Nephron progenitor cell (in vitro differentiated cells): ENCODE measurements around the gene FER1L5.

Source experiments
- DNase-seq: peaks from one replicate; pipeline ENCODE4 v3.0.0; 2021
- H3K27ac Mint-ChIP-seq: 2 replicates; pipeline ENCODE4 v1.8.0; 2021; ENCODE audit warnings: mild to moderate bottlenecking, moderate library complexity, mixed read lengths
- H3K27me3 Mint-ChIP-seq: 2 replicates; pipeline ENCODE4 v1.8.0; 2021; ENCODE audit warnings: mild to moderate bottlenecking, low read depth, mixed read lengths; ENCODE audit not compliant: poor library complexity
- H3K36me3 Mint-ChIP-seq: 2 replicates; pipeline ENCODE4 v1.8.0; 2021; ENCODE audit warnings: low read depth, mixed read lengths
- H3K4me1 Mint-ChIP-seq: 2 replicates; pipeline ENCODE4 v1.8.0; 2021; ENCODE audit warnings: mixed read lengths
- H3K4me3 Mint-ChIP-seq: 2 replicates; pipeline ENCODE4 v1.8.0; 2021; ENCODE audit warnings: mild to moderate bottlenecking, moderate library complexity, mixed read lengths
- H3K9me3 Mint-ChIP-seq: 2 replicates; pipeline ENCODE4 v1.8.0; 2021; ENCODE audit warnings: mild to moderate bottlenecking, moderate library complexity, mixed read lengths
- TF ChIP-seq, protein P1 (sequence below): fragments of 200-600 bp; sonication (generic); IDR thresholded peaks from 2 replicates; pipeline ENCODE4 v1.5.0; 2021; ENCODE audit warnings: antibody characterized with exemption

Gene FER1L5

GRCh38 chr2:96642564-96643360, at the start of gene FER1L5:
FER1L5 (plus strand) TSS chr2:96642764; CDS start chr2:96642837, 73 bp downstream.
- H3K9me3 Mint-ChIP-seq = no peaks in the 10 kb centered on the region
- peaks cover 15% of the 10 kb centered on the region for H3K4me1 Mint-ChIP-seq
- DNase-seq = peak; percentile 40
- no peaks in the 10 kb centered on the region for H3K36me3 Mint-ChIP-seq
- peak within 1 kb of the TSS; percentile 79 for H3K4me3 Mint-ChIP-seq
- peak within 1 kb of the TSS; percentile 83 for H3K27ac Mint-ChIP-seq
- TF ChIP-seq, protein P1, sequence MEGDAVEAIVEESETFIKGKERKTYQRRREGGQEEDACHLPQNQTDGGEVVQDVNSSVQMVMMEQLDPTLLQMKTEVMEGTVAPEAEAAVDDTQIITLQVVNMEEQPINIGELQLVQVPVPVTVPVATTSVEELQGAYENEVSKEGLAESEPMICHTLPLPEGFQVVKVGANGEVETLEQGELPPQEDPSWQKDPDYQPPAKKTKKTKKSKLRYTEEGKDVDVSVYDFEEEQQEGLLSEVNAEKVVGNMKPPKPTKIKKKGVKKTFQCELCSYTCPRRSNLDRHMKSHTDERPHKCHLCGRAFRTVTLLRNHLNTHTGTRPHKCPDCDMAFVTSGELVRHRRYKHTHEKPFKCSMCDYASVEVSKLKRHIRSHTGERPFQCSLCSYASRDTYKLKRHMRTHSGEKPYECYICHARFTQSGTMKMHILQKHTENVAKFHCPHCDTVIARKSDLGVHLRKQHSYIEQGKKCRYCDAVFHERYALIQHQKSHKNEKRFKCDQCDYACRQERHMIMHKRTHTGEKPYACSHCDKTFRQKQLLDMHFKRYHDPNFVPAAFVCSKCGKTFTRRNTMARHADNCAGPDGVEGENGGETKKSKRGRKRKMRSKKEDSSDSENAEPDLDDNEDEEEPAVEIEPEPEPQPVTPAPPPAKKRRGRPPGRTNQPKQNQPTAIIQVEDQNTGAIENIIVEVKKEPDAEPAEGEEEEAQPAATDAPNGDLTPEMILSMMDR = no peak
- peaks cover 6% of the 10 kb centered on the region for H3K27me3 Mint-ChIP-seq

- Mint-ChIP-seq H3K36me3 (peaks cover 74% of the 10 kb centered on the region), H3K27ac (no peak overlapping the region), H3K4me3 (no peak overlapping the region), H3K9me3 (no peaks in the 10 kb centered on the region), H3K27me3 (no peaks in the 10 kb centered on the region), H3K4me1 (no peaks in the 10 kb centered on the region)
- TF ChIP-seq, protein P1 = no peak
- no peak for DNase-seq
Measured at GRCh38 chr2:96594282-96594681, 48.3 kb upstream of the FER1L5 start.

DNA sequence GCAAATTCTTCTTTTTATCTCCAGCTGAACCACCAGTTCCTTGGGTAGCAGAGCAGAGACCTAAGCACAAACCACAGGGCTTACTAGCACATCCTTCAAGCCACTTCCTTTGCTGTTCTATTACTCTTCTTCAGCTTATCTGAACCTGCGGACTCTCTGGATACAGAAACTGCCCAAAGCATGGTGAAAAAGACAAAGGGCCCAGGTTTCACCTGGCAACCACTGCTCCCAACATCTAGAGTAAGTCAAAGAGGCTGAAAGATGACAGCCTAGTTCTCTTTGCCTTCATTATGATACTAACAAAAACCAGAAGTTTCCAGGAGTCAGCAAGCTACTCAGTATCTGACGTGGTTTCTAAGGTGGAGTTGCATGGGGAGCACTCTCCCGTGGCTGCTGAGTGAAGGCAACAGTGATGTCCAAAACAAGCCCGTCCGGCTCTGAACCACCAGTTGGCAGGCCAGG, 47.8 kb upstream of the FER1L5 start:
- no peak overlapping the region for H3K27ac Mint-ChIP-seq
- H3K27me3 Mint-ChIP-seq = no peaks in the 10 kb centered on the region
- TF ChIP-seq, protein P1 = no peak
- DNase-seq = no peak
- H3K36me3 Mint-ChIP-seq = peaks cover 73% of the 10 kb centered on the region
- no peaks in the 10 kb centered on the region for H3K9me3 Mint-ChIP-seq
- H3K4me3 Mint-ChIP-seq = no peak overlapping the region
- H3K4me1 Mint-ChIP-seq = no peaks in the 10 kb centered on the region

- Mint-ChIP-seq H3K4me3 (no peak overlapping the region), H3K27ac (no peak overlapping the region), H3K4me1 (no peaks in the 10 kb centered on the region), H3K36me3 (peaks cover 83% of the 10 kb centered on the region), H3K27me3 (no peaks in the 10 kb centered on the region), H3K9me3 (no peaks in the 10 kb centered on the region)
- DNase-seq = no peak
- TF ChIP-seq, protein P1 = no peak
Measured at GRCh38 chr2:96596596-96596995, 46.0 kb upstream of the FER1L5 start.

- no peaks in the 10 kb centered on the region for H3K27me3 Mint-ChIP-seq
- no peaks in the 10 kb centered on the region for H3K9me3 Mint-ChIP-seq
Measured at GRCh38 chr2:96599941-96600340, 42.6 kb upstream of the FER1L5 start.

More at GRCh38 chr2:96599941-96600340, 42.6 kb upstream of the FER1L5 start:
- H3K4me1 Mint-ChIP-seq = no peaks in the 10 kb centered on the region
- no peak overlapping the region for H3K4me3 Mint-ChIP-seq
- TF ChIP-seq, protein P1 = no peak
- H3K27ac Mint-ChIP-seq = no peak overlapping the region
- H3K36me3 Mint-ChIP-seq = peaks cover 68% of the 10 kb centered on the region
- no peak for DNase-seq
